Activated T-cell treated with anti-CD3 and anti-CD28 coated beads for 48 hours (primary cell): Measurements from ENCODE around the gene UVRAG.
"Not testable (repeated sequence)": the region's sequence is repeated elsewhere in the genome, so short reads cannot be mapped to it uniquely, and the experiment has no call there.

Experiments
- DNase-seq: peaks from one replicate; pipeline ENCODE4 v3.0.0-alpha.2; 2020; ENCODE audit warnings: low read depth

Gene UVRAG

DNA sequence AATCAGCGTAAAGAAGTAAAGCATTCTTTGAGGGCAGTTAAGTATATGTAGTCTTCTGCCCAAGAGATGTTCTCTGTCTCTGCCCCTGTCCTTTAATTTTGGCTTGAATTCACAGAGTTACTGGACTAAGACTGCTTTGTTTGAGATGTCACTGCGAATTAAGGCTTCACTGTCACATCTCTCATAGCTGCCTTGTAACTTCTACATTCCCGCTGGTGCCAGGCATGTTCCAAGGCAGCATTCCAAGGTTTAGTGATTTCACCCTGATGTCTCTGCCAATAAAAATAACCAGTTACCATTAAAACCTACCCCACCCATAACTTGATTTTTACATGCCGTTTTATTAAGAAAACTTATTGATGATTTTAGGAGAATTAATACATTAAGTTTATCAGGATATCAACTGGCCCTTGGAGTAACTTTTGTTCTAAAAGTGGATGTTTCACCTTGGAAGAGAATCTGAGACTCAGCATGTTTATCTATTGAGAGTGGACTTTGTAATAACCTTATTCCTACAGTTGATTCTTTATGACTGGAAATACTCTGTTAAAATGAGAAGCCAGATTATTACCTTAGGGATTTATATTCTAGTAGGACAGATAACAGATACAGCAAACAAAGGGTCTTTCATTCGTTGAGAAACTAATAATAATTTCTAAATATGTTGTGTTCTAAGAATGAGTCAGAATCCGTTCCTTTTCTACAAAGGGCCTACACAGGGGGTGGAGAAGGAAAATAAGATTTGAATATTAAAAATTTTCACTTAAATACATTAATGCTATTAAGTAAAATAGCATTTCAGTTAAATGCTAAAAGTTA is 110.2 kb downstream of the UVRAG start:
- DNase-seq = no peak

DNA sequence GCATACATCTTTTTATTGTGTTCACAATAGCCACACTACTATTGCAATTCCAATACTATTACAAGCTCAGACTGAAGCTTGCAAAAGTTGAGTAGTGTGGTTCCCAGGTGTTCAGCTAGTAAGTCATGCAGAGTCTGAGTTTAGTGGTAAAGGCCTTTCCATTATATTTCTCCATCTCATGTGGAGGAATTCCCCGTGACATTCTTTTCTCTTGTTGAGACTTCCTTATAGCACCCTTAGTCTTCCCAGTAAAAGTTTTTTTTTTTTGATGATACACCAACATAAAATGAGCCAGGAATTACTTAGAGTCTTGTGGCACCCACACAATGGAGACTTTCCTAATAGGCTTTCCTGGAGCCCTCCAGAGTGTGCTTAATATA is 110.8 kb downstream of the UVRAG start:
- DNase-seq = no peak

DNA sequence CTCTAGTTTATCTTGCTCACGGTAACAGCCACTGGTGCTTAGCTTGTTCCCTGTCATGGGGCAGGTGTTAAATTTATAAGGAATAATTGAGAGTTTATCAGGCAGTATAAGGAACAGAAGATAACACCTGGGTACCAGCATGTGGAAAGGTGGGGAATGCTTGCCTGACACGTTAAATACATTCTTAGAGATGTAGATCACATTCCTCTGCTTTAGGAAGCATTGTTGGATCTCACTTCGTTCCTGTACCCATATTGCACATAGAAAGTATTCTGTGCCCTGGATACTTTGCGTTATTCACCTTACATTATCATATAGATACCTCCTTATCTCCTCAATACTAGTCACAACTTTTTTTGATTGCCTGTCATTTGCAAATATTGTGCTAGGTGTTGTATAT is 114.7 kb downstream of the UVRAG start:
- no peak for DNase-seq

DNA sequence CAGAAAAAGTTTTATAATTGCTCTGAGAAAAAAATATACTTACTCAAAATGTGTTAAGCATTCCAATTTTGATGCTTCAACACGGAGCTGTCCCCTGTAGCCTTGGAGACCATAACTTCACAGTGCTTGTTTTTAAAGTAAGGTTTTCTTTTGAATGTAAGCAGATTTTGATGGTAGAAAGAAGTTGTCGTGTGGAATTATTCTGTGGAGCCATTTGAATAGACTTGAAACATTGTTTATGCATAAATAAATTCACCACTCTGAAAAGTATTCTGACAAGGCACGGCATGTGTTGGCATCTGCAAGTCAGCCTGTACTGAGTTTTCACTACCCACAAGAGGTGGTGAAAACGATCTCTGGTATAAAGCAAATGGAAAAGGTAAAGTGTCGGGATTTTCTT is 115.5 kb downstream of the UVRAG start:
- no peak for DNase-seq

DNA sequence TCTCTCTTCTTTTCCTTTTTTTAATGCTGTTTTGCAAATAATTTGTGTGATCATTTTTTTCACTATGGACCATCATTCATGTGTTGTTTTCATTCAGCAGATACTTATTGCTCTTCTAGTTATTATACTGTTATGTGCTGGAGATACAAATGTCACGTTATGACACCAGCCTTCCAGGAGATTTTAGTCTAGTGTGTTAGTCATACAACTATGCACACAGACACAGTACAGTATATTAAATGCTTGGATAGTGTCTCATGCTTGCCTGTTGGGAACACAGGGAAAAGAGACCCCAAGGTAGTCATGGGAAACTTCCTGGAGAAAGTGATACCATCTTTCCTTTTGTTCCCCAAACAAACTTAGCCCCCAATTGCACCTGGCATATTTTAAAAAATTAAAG is 116.1 kb downstream of the UVRAG start:
- no peak for DNase-seq

DNA sequence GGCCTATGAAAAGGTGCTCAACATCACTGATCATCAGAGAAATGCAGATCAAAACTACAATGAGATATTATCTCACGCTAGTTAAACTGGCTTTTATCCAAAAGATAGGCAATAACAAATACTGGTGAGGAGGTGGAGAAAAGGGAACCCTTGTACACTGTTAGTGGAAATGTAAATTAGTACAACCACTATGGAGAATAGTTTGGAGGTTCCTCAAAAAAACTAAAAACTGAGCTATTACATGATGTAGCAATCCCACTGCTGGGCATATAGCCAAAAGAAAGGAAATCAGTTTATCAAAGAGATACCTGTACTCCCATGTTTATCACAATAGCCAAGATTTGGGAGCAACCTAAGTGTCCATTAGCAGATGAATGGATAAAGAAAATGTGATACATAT is 118.7 kb downstream of the UVRAG start:
- not testable (repeated sequence) for DNase-seq

DNA sequence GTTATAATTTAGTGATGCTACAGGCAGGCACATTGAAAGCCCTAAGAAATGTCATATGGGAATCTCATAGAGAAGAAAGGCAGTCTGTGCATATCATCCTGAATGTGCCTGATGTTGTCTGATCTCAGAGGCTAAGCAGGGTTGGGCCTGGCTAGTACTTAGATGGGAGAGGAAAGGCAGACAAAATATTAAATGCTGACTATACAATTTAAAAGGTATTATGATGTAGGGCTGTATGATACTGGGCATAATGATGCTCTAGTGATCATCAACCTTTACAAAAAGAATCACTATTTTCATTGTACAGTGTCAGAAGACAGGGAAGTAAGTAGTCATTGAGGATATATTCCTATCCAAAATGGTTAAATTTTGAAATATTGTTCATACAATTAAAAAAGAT is 119.8 kb downstream of the UVRAG start:
- no peak for DNase-seq

DNA sequence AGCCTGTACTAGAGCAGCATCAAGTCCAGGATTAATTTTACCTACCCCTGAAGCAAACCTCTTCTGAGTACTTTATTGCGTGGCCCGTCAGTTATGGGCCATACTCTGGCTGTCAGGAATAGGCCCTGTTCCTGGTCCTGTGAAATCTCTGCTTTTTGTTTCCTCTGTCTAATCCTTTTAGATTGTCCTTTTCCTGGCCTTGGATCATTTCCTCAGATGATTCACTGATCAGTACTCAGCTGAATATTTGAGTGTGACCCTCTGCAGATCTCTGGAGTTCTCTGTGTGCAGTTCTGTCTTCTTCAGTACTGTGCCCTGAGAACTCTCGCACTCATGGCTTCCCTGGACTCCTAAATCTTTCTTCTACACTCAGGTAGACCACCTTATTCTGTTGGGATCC is 123.5 kb downstream of the UVRAG start:
- DNase-seq = no peak

- no peak for DNase-seq
These were observed 124.5 kb downstream of the UVRAG start for GRCh38 chr11:75939516-75939915.

GRCh38 chr11:75939992-75940391 is 125.0 kb downstream of the UVRAG start:
- DNase-seq = no peak

GRCh38 chr11:75940911-75941310 is 125.9 kb downstream of the UVRAG start:
- no peak for DNase-seq

GRCh38 chr11:75944515-75944914 is 129.5 kb downstream of the UVRAG start:
- no peak for DNase-seq

DNA sequence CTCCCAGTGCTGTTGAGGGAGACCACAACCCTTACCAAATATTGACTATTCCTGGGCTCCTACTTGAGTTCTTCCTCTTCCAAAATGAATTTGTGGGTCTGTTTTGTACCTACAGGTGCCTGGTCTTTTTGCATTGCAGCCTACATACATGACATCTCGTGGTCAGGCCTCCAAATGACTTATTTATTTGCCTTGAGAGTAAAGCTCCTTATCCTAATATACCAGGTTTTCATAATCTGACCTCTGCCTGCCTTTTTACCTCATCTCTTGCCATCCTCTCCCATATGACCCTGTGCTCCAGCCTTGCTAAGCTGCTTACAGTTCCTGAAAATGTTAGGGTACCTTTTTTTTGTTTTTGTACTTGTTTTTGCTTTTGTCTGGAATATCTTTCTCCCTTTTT is 130.4 kb downstream of the UVRAG start:
- no peak for DNase-seq

- no peak for DNase-seq
These were observed 130.9 kb downstream of the UVRAG start for GRCh38 chr11:75945947-75946346.

DNA sequence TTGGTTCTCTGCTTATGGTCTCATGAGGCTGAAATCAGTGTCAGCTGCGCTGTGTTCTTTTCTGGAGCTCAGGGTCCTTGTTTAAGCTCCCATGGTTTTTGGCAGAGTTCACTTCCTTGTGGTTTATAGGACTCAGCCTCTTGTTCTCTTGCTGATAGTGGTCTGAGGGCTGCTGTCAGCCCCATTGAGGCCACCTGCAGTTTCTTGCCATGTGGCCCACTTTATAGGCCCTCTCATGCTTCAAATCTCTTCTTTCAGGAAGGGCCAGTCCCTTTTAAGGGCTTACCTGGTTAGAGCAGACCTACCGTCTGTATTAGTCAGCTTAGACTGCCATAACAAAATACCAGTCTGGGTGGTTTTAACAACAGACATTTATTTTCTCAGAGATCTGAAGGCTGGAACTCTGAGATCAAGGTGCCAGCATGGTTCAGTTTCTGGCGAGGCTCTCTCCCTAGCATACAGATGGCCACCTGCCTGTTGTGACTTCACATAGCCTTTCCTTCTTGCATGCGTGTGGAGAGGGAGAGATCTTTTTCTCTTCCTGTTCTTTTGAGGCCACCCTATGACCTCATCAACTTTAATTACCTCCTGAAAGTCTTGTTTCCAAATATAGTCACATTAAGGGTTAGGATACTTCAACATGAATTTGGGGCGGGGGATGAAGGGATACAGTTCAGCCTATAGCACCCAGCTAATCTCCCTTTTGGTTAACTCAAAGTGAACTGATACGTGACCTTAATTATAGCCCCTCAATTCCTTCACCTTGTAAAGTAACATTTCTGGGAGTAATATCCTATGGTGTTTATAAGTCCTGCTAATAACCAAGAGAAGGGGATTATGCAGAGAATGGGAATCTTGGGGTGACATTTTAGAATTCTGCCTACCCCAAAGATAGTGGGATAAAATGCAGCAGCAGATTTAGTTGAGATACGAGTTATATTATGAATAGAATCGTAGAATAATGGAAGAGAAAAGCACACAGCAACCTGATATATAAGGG is 131.8 kb downstream of the UVRAG start:
- DNase-seq = no peak

DNA sequence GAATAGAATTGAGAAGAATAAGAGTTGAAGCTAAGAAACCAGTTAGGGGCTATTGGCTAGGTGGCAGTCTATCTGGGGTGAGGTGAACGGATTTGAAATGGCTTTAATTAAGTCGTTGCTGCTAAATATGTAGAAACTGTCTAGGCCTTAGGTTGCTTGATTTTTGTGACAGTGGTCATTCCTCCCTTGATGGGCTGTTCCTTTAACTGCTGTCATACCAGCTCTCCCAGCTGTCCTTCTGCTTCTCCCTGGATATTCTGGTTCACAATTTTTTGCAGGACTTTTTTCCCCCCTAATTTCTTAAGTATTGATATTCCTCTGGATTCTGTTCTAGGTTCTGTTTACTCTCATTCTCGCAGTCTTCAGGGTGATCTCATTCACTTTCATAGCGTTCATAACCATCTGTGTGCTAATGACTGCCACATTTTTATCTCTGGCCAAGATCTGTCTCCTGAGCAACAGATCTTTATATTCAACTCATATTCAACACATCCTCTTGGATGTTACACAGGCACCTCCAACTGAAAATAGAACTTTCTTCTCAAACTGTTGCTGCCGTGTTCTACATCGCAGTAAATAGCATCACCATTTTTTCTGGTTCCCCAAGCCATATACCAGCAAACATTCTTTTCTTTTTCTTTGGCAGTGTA is 134.1 kb downstream of the UVRAG start:
- DNase-seq = no peak

GRCh38 chr11:75950141-75950540 is 135.1 kb downstream of the UVRAG start:
- DNase-seq = no peak

DNA sequence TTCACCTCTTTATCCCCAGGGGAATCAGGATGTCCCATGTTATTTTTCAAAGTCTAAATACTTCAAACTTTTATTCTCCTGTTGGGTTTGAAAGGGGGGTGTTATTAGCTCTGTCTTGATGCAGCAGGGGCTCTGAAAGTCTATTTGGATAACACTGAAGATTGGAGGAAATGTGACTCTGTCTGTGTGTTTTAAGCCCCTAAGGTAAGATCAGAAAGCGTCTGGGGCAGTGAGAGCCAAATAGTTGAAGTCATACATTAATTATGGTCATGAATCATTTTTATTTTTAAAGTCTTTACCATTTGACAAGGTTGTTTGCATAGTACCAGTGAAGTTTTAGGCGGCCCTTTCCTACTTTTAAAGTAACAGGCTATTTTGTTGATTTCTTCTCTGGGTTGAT is 139.0 kb downstream of the UVRAG start:
- no peak for DNase-seq

GRCh38 chr11:75955443-75955842 is 140.4 kb downstream of the UVRAG start:
- DNase-seq = no peak

DNA sequence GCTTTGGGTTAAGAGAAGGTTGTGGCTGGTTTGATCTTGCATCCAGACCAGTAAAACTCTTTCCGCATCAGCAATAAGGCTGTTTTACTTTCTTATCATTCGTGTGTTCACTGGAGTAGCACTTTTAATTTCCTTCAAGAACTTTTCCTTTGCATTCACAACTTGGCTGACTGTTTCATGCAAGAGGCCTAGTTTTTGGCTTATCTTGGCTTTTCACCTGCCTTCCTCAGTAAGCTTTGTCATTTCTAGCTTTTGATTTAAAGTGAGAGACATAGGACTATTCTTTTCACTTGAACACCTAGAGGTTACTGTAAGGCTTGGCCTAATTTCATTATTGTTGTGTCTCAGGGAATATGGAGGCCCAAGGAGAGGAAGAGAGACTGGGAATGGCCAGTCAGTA is 144.5 kb downstream of the UVRAG start:
- no peak for DNase-seq

DNA sequence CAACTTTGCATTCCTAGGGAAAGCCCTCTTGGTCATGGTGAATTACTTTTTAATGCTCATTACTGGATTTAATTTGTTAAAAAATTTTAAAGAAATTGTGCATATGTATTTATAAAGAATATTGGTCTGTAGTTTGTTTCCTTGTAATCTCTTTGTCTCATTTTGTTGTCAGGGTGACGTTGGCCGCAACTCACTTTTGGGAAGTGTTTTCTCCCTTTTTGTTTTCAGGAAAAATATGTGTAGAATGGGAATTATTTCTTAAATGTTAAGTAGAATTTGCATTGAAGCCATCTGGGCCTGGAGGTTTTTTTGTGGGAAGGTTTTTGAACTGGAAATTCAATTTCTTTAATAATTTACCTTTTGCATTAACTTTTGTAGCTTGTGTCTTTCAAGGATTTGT is 149.1 kb downstream of the UVRAG start:
- DNase-seq = no peak

- no peak for DNase-seq
These were observed 151.7 kb downstream of the UVRAG start for GRCh38 chr11:75966537-75967287.
